Uterus (tissue), 4 donors: Measurements from ENCODE around the gene ABCA13. TPM values are rescaled to one million over a fixed set of nuclear protein-coding genes. Genes with fewer than 3 reads are reported as not detected.

Experiments used
- DNase-seq, 2 donors: peaks; one replicate each; pipeline ENCODE4 v3.0.0-alpha.2; 2019 to 2020
- H3K27ac ChIP-seq, 2 donors: fragments of 200-600 bp; sonication (generic); 1 replicate in 1 of 2; 2 replicates in 1 of 2; pipeline ENCODE4 v1.5.1; 2016 to 2018
- H3K27me3 ChIP-seq, 2 donors: fragments of 200-600 bp; sonication (generic); one replicate each; pipeline ENCODE4 v1.5.1; 2018 to 2019; ENCODE audit warnings: control low read depth in 1 of 2
- H3K36me3 ChIP-seq, 2 donors: fragments of 200-600 bp; sonication (generic); one replicate each; pipeline ENCODE4 v1.5.1; 2019; ENCODE audit warnings: control low read depth in 1 of 2
- H3K4me1 ChIP-seq, 2 donors: fragments of 200-600 bp; sonication (generic); one replicate each; pipeline ENCODE4 v1.5.1; 2018 to 2019; ENCODE audit warnings: control low read depth in 1 of 2
- H3K4me3 ChIP-seq, 2 donors: fragments of 200-600 bp; sonication (generic); 1 replicate in 1 of 2; 2 replicates in 1 of 2; pipeline ENCODE4 v1.5.1; 2018 to 2019; ENCODE audit warnings: mild to moderate bottlenecking in 1 of 2
- H3K9me3 ChIP-seq, 2 donors: fragments of 200-600 bp; sonication (generic); one replicate each; pipeline ENCODE4 v1.5.1; 2019; ENCODE audit warnings: control low read depth in 1 of 2
- POLR2A ChIP-seq, 2 donors: fragments of 450-650 bp; IDR thresholded peaks; one replicate each; pipeline ENCODE4 v1.6.1; 2016; ENCODE audit warnings: antibody characterized with exemption in 2 of 2, mild to moderate bottlenecking in 1 of 2, moderate library complexity in 1 of 2
- intact Hi-C: fragments of 100-400 bp; cut with DNase I; formaldehyde crosslinking; loops from one replicate; pipeline ENCODE4 v1.15.1; 2023; ENCODE audit warnings: low total_unique reads
- total RNA-seq, 4 donors: library from RNA; depleted of rRNA in 3 of 4; stranded (reverse); fragments of >200 nt in 3 of 4; gene quantifications; one replicate each; pipeline versions ENCODE4 v1.1.0 to v1.2.4, GENCODE V29; 2014 to 2023
- TF ChIP-seq, protein P1 (sequence below), 4 experiments: fragments of 200-600 bp in 2 of 4; fragments of 450-650 bp in 2 of 4; sonication (generic) in 2 of 4; IDR thresholded peaks; one replicate each; pipeline ENCODE4 v1.5.1; 2016 to 2019; ENCODE audit warnings: antibody characterized with exemption in 4 of 4, mild to moderate bottlenecking in 2 of 4, moderate library complexity in 1 of 4
- donor health status: DM: yes; HTN: yes; CAD: no.

ABCA13 gene
- total RNA-seq, 4 donors from 2014 or later = 0.12 to 1.0 (median 0.26) TPM; not detected in 1

DNA sequence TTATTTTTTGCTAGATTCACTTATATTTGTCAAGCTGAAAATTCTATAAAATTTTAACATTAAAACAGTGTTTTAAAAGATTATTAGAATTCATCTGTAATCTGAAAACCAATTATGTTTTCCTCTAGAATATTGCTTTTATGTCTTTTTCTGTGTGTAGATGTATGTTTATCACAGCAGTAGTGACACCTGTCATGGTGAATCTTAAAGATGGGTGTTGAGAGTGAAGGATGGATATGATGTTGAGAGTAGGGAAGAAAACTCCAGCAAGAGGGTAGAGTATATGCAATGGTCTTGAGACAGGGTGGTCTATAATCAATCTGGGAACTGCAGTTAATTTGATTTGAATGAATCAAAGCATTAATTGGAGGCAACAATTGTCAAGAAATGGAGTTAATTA is 416.2 kb downstream of the ABCA13 start:
- Histone ChIP-seq H3K4me3 (no peak overlapping the region), H3K4me1 (no peaks in the 10 kb centered on the region), H3K36me3 (no peaks in the 10 kb centered on the region), H3K27ac (no peak overlapping the region), H3K27me3 (no peaks in the 10 kb centered on the region), H3K9me3 (no peaks in the 10 kb centered on the region)
- DNase-seq = no peak
- intact Hi-C loops = no loop called here
- TF ChIP-seq, protein P1, sequence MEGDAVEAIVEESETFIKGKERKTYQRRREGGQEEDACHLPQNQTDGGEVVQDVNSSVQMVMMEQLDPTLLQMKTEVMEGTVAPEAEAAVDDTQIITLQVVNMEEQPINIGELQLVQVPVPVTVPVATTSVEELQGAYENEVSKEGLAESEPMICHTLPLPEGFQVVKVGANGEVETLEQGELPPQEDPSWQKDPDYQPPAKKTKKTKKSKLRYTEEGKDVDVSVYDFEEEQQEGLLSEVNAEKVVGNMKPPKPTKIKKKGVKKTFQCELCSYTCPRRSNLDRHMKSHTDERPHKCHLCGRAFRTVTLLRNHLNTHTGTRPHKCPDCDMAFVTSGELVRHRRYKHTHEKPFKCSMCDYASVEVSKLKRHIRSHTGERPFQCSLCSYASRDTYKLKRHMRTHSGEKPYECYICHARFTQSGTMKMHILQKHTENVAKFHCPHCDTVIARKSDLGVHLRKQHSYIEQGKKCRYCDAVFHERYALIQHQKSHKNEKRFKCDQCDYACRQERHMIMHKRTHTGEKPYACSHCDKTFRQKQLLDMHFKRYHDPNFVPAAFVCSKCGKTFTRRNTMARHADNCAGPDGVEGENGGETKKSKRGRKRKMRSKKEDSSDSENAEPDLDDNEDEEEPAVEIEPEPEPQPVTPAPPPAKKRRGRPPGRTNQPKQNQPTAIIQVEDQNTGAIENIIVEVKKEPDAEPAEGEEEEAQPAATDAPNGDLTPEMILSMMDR (IDR thresholded peaks at IDR 0.05) = no peak
- no peak for TF ChIP-seq POLR2A (IDR thresholded peaks at IDR 0.05)

GRCh38 chr7:48594349-48594748 is 423.1 kb downstream of the ABCA13 start:
- H3K27me3 ChIP-seq = no peaks in the 10 kb centered on the region
- intact Hi-C loops = no loop called here
- H3K4me3 ChIP-seq = no peak overlapping the region
- H3K9me3 ChIP-seq = no peaks in the 10 kb centered on the region
- H3K27ac ChIP-seq = no peak overlapping the region
- TF ChIP-seq POLR2A (IDR thresholded peaks at IDR 0.05) = no peak
- DNase-seq = no peak
- H3K36me3 ChIP-seq = no peaks in the 10 kb centered on the region
- no peaks in the 10 kb centered on the region for H3K4me1 ChIP-seq

DNA sequence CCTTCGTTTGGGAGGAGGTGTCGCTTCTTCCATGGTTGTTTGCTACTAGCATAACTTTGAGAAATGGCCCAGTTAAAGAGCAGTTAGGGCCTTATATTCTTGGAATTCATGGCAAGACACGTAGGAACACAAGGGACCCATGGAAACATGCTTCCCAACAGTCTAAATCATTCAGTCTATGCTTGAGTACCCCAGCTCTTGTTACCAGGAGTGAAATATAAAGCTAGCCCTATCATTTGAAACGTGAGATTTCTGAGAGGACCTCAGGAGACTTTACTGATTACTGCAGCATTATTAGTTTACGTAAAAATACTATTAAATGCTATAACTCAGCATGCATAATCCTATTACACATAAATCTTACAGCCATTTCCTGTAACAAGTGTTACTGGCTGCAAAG is 424.5 kb downstream of the ABCA13 start:
- H3K36me3 ChIP-seq = no peaks in the 10 kb centered on the region
- no peak overlapping the region for H3K27ac ChIP-seq
- H3K4me3 ChIP-seq = no peak overlapping the region
- DNase-seq = no peak
- TF ChIP-seq, protein P1 (IDR thresholded peaks at IDR 0.05) = no peak
- no peak for TF ChIP-seq POLR2A (IDR thresholded peaks at IDR 0.05)
- no peaks in the 10 kb centered on the region for H3K27me3 ChIP-seq
- no peaks in the 10 kb centered on the region for H3K4me1 ChIP-seq
- H3K9me3 ChIP-seq = no peaks in the 10 kb centered on the region
- intact Hi-C loops = no loop called here

DNA sequence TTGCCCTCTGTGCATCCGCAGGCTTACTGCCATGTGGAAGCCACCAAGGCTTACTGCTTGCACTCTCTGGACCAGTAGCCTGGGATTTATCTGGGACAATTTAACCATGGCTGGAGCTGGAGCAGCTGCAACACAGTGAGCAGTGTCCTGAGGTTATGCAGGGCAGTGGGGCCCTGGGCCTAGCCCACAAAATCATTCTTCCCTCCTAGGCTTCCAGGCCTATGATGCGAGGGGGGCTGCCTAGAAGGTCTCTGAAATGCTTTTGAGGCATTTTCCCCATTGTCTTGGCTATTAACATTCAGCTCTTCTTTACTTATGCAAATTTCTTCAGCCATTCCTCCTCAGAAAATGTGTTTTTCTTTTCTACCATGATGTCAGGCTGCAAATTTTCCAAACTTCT is 439.4 kb downstream of the ABCA13 start:
- Histone ChIP-seq H3K4me3 (no peak overlapping the region), H3K27ac (no peak overlapping the region), H3K9me3 (no peaks in the 10 kb centered on the region), H3K27me3 (no peaks in the 10 kb centered on the region), H3K4me1 (no peaks in the 10 kb centered on the region), H3K36me3 (no peaks in the 10 kb centered on the region)
- intact Hi-C loops = no loop called here
- no peak for DNase-seq
- TF ChIP-seq POLR2A (IDR thresholded peaks at IDR 0.05) = no peak

- no peak for DNase-seq
- Histone ChIP-seq H3K36me3 (no peaks in the 10 kb centered on the region), H3K27me3 (no peaks in the 10 kb centered on the region), H3K27ac (no peak overlapping the region), H3K9me3 (no peaks in the 10 kb centered on the region), H3K4me3 (no peak overlapping the region), H3K4me1 (no peaks in the 10 kb centered on the region)
- intact Hi-C loops = no loop called here
- no peak for TF ChIP-seq POLR2A (IDR thresholded peaks at IDR 0.05)
- TF ChIP-seq, protein P1 (IDR thresholded peaks at IDR 0.05) = no peak
Measured at GRCh38 chr7:48611993-48612392, 440.7 kb downstream of the ABCA13 start.

GRCh38 chr7:48617508-48617907 is 446.2 kb downstream of the ABCA13 start:
- TF ChIP-seq, protein P1 (IDR thresholded peaks at IDR 0.05) = no peak
- no peak for TF ChIP-seq POLR2A (IDR thresholded peaks at IDR 0.05)
- DNase-seq = no peak
- Histone ChIP-seq H3K4me3 (no peak overlapping the region), H3K27ac (no peak overlapping the region), H3K4me1 (no peaks in the 10 kb centered on the region), H3K9me3 (no peaks in the 10 kb centered on the region), H3K36me3 (no peaks in the 10 kb centered on the region), H3K27me3 (no peaks in the 10 kb centered on the region)
- intact Hi-C loops = no loop called here
